ENCODE measurements around the gene MTOR.

Gene MTOR

GRCh38 chr1:11062965-11063401, 199.4 kb downstream of the MTOR start:
- DNase-seq (ENCODE audit: low read depth in 2 of 2), result peak; percentile 30 to 32

- no peak for DNase-seq (ENCODE audit: low read depth in 2 of 2)
Observed at GRCh38 chr1:11061652-11062365, 200.5 kb downstream of the MTOR start.

GRCh38 chr1:11059968-11060830, 202.2 kb downstream of the MTOR start, which contains the start of gene SRM:
Gene SRM (minus strand): TSS chr1:11060018. CDS start chr1:11059943, 75 bp downstream.
- DNase-seq (ENCODE audit: low read depth in 2 of 2), result peak; percentile 70 to 91

GRCh38 chr1:11059155-11059967, 203.0 kb downstream of the MTOR start:
- DNase-seq (ENCODE audit: low read depth in 2 of 2), result peak in 1 of 2 donors; percentile 49

- DNase-seq (ENCODE audit: low read depth in 2 of 2), result no peak
Observed at GRCh38 chr1:11058595-11059154, 203.7 kb downstream of the MTOR start.

- DNase-seq (ENCODE audit: low read depth in 2 of 2), result no peak
Observed at GRCh38 chr1:11058026-11058425, 204.3 kb downstream of the MTOR start.

- DNase-seq (ENCODE audit: low read depth in 2 of 2), result no peak
Observed at GRCh38 chr1:11057477-11057876, 204.9 kb downstream of the MTOR start.
